SK-N-SH (cell line): Measurements from ENCODE around the gene GFM1. TPM values are rescaled to one million over a fixed set of nuclear protein-coding genes. Genes with fewer than 3 reads are reported as not detected.
A peak's percentile ranks its signal among the peaks of the same experiment; 100 is the strongest.

Experiments
- CTCF ChIA-PET: fragments of 300-600, 350-600 bp; formaldehyde crosslinking; extraction: SDS; loops from one replicate; lab custom pipeline; 2021; lab: Yijun Ruan, JAX
- POLR2A ChIA-PET: fragments of 350-600 bp; sonication (Branson Sonifier 250); formaldehyde crosslinking; extraction: SDS; loops from one replicate; lab custom pipeline; 2020; ENCODE audit warnings: antibody characterized with exemption, inconsistent platforms; lab: Yijun Ruan, JAX
- DNase-seq: peaks from one replicate; pipeline ENCODE4 v3.0.0; 2012
- H2AFZ ChIP-seq: fragments of 200-600 bp; sonication (generic); 2 replicates; pipeline ENCODE4 v1.8.1; 2016; ENCODE audit warnings: antibody characterized with exemption, mild to moderate bottlenecking, low read depth
- H3F3A ChIP-seq: fragments of 200-600 bp; sonication (generic); replicated peaks from 2 replicates; pipeline ENCODE3; 2016; ENCODE audit warnings: antibody characterized with exemption, mild to moderate bottlenecking; ENCODE audit not compliant: insufficient read depth
- H3K27ac ChIP-seq, 2 experiments: fragments of 200-500 bp in 1 of 2; fragments of 200-600 bp in 1 of 2; sonication (Bioruptor generic) in 1 of 2; sonication (generic), shearing (Covaris generic) in 1 of 2; 2 replicates each; pipeline versions ENCODE4 v1.5.1 to v1.6.1; 2014 to 2016; ENCODE audit warnings: low read depth in 2 of 2, inconsistent platforms in 1 of 2, low read length in 1 of 2, mild to moderate bottlenecking in 1 of 2, mixed read lengths in 1 of 2
- H3K27me3 ChIP-seq: fragments of 200-600 bp; sonication (generic), shearing (Covaris generic); 2 replicates; pipeline ENCODE4 v1.6.1; 2016; ENCODE audit warnings: mixed run types; ENCODE audit not compliant: insufficient read depth
- H3K36me3 ChIP-seq, 2 experiments: fragments of 200-500 bp in 1 of 2; fragments of 200-600 bp in 1 of 2; sonication (Bioruptor generic) in 1 of 2; sonication (generic) in 1 of 2; replicated peaks in 1 of 2; 2 replicates each; pipeline versions ENCODE3 to v1.5.1; 2014 to 2016; ENCODE audit warnings: low read length in 1 of 2, mild to moderate bottlenecking in 1 of 2; ENCODE audit not compliant: insufficient read depth in 2 of 2, control insufficient read depth in 1 of 2
- H3K4me1 ChIP-seq, 2 experiments: fragments of 200-500 bp in 1 of 2; fragments of 200-600 bp in 1 of 2; sonication (Bioruptor generic) in 1 of 2; sonication (generic), shearing (Covaris generic) in 1 of 2; 2 replicates each; pipeline versions ENCODE4 v1.5.1 to v1.6.1; 2014 to 2016; ENCODE audit warnings: low read depth in 1 of 2, low read length in 1 of 2, mixed run types in 1 of 2; ENCODE audit not compliant: insufficient read depth in 2 of 2, control insufficient read depth in 1 of 2
- H3K4me2 ChIP-seq: fragments of 200-600 bp; sonication (generic), shearing (Covaris generic); 2 replicates; pipeline ENCODE4 v1.6.1; 2017; ENCODE audit warnings: mixed run types
- H3K4me3 ChIP-seq, 2 experiments: fragments of 200-500 bp in 1 of 2; fragments of 200-600 bp in 1 of 2; sonication (Bioruptor generic) in 1 of 2; sonication (generic), shearing (Covaris generic) in 1 of 2; 2 replicates each; pipeline versions ENCODE4 v1.5.1 to v1.8.1; 2014 to 2016; ENCODE audit warnings: low read depth in 2 of 2, inconsistent platforms in 1 of 2, low read length in 1 of 2, mild to moderate bottlenecking in 1 of 2, mixed read lengths in 1 of 2, moderate library complexity in 1 of 2
- H3K79me2 ChIP-seq: fragments of 200-600 bp; sonication (generic); 2 replicates; pipeline ENCODE4 v1.8.1; 2017; ENCODE audit warnings: mild to moderate bottlenecking; ENCODE audit not compliant: insufficient read depth
- H3K9ac ChIP-seq: fragments of 200-600 bp; sonication (generic); 2 replicates; pipeline ENCODE4 v1.6.1; 2017; ENCODE audit warnings: mixed run types
- H3K9me2 ChIP-seq: fragments of 200-600 bp; sonication (generic); 2 replicates; pipeline ENCODE4 v1.6.1; 2017; ENCODE audit warnings: mixed run types
- H3K9me3 ChIP-seq: fragments of 200-600 bp; sonication (generic); 2 replicates; pipeline ENCODE4 v1.6.1; 2017; ENCODE audit warnings: mixed run types, mild to moderate bottlenecking, moderate library complexity
- H4K20me1 ChIP-seq: fragments of 200-600 bp; sonication (generic); 2 replicates; pipeline ENCODE4 v1.6.1; 2017; ENCODE audit warnings: mild to moderate bottlenecking, mixed run types; ENCODE audit not compliant: insufficient read depth
- CHD2 ChIP-seq: fragments of 150-350 bp; IDR thresholded peaks from 2 replicates; pipeline ENCODE4 v1.6.1; 2018; ENCODE audit warnings: low read length; ENCODE audit not compliant: partially characterized antibody
- EZH2phosphoT487 ChIP-seq: fragments of 200-600 bp; sonication (generic); IDR thresholded peaks from 2 replicates; pipeline ENCODE4 v1.6.1; 2017; ENCODE audit warnings: low read depth, mixed run types, mild to moderate bottlenecking, antibody characterized with exemption, moderate library complexity, borderline replicate concordance
- FOXJ3 ChIP-seq: sonication (generic); formaldehyde crosslinking; IDR thresholded peaks from 2 replicates; pipeline ENCODE4 v1.5.1; 2020; ENCODE audit warnings: mild to moderate bottlenecking, missing genetic modification reagents
- GABPA ChIP-seq: IDR thresholded peaks from 2 replicates; pipeline ENCODE4 v1.4.0; 2012; ENCODE audit warnings: low read depth, mild to moderate bottlenecking
- NFIC ChIP-seq: IDR thresholded peaks from 2 replicates; pipeline ENCODE4 v1.4.0; 2012; ENCODE audit warnings: borderline replicate concordance
- PBX3 ChIP-seq: IDR thresholded peaks from 2 replicates; pipeline ENCODE4; 2012
- RFX5 ChIP-seq: IDR thresholded peaks from 2 replicates; pipeline ENCODE4 v1.6.1; 2012; ENCODE audit warnings: mild to moderate bottlenecking, improper control_type of control experiment, low read length
- RXRA ChIP-seq: IDR thresholded peaks from 2 replicates; pipeline ENCODE4 v1.4.0; 2012; ENCODE audit warnings: low read depth, mild to moderate bottlenecking, borderline replicate concordance
- SIN3A ChIP-seq: IDR thresholded peaks from 2 replicates; pipeline ENCODE4 v1.6.1; 2012; ENCODE audit warnings: low read depth, mild to moderate bottlenecking, low read length, moderate library complexity, borderline replicate concordance
- SMC3 ChIP-seq: IDR thresholded peaks from 2 replicates; pipeline ENCODE4 v1.6.1; 2012; ENCODE audit warnings: low read depth, low read length, improper control_type of control experiment
- TCF12 ChIP-seq: IDR thresholded peaks from 2 replicates; pipeline ENCODE4 v1.4.0; 2012
- TEAD4 ChIP-seq: IDR thresholded peaks from 2 replicates; pipeline ENCODE4 v1.4.0; 2012; ENCODE audit warnings: mild to moderate bottlenecking, borderline replicate concordance; ENCODE audit not compliant: insufficient read depth
- YY1 ChIP-seq: IDR thresholded peaks from 2 replicates; pipeline ENCODE4 v1.4.0; 2012; ENCODE audit warnings: low read depth, mild to moderate bottlenecking
- WGBS: methylation state at CpG from one replicate; pipeline ENCODE4 v1.1.6; 2017; ENCODE audit warnings: low lambda C conversion rate; 5-methylcytosine and 5-hydroxymethylcytosine counted together
- polyA plus RNA-seq, 3 experiments: library from polyadenylated mRNA; depleted of rRNA; stranded (reverse); fragments of >200 nt; gene quantifications; 2 replicates each; pipeline ENCODE4 v1.2.3, GENCODE V29; 2012
- TF ChIP-seq, protein P1 (sequence below): IDR thresholded peaks from 2 replicates; pipeline ENCODE4 v1.4.0; 2012; ENCODE audit warnings: low read depth
- TF ChIP-seq, protein P2 (sequence below): fragments of 150-350 bp; IDR thresholded peaks from 2 replicates; pipeline ENCODE4 v1.6.1; 2016; ENCODE audit warnings: mild to moderate bottlenecking, low read depth, low read length

The GFM1 gene
- polyA plus RNA-seq, 1 of the 3 experiments (the other 2 are of a cell fraction): 25.2 TPM

DNA sequence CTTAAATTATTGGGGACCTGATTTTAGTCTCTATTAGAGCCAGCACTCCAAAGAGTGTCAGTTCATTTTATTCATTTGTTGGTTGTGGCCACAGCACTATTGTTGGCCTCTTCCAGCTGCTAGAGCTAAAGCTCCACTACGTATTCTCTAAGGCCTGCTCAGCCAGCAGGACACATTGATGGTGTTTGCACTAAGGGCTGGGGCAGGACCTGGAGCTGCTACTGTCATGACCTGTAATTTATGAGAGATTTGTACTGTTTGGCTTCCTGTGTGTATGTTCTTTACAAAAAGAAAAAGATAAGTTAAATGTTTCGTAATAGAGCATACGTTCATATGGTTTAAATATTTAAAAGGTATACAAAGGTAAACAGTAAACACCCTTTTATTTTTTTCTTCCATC lies 8.1 kb downstream of the GFM1 start:
- H3K9ac ChIP-seq: no peak overlapping the region
- TF ChIP-seq FOXJ3 (CRISPR knock-in tag) (no peak), TCF12 (no peak), TEAD4 (no peak)
- ChIA-PET POLR2A (no interaction called here), CTCF (interaction anchor here (3.4 kb wide), 1 partner anchor 8 kb away, joined by 26 read pairs; the partner anchor contains the start of gene GFM1)
- no peaks in the 10 kb centered on the region for H3K9me3 ChIP-seq
- H3F3A ChIP-seq: peaks cover 9% of the 10 kb centered on the region
- DNase-seq: no peak
- 94% methylated on average over 3 of the region's 3 CpGs for WGBS
- H4K20me1 ChIP-seq: no peaks in the 10 kb centered on the region
- no peaks in the 10 kb centered on the region for H3K4me1 ChIP-seq
- no peak overlapping the region for H3K27ac ChIP-seq
- no peak overlapping the region for H2AFZ ChIP-seq
- H3K4me2 ChIP-seq: no peak overlapping the region
- H3K36me3 ChIP-seq: peaks cover 72 to 77% of the 10 kb centered on the region in 2 experiments
- H3K27me3 ChIP-seq: no peaks in the 10 kb centered on the region
- H3K9me2 ChIP-seq: no peaks in the 10 kb centered on the region
- no peak overlapping the region for H3K4me3 ChIP-seq
- peaks cover 22% of the 10 kb centered on the region; the same call in 1 of the 2 replicates for H3K79me2 ChIP-seq

DNA sequence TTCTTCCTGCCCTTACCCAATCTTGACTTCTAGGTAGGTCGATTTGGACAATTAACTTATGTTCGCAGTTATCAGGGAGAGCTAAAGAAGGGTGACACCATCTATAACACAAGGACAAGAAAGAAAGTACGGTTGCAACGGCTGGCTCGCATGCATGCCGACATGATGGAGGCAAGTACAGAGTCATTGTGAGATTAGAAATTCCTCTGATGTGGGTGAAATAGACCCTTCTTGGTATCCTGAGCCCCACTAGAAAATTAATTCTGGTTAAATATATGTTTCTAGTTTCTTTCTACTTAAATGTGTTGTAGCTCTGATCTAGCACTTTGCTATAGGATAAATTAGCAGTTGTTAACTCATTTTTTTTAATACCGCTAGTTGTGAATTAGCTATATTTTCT lies 14.6 kb downstream of the GFM1 start:
- ChIA-PET POLR2A (no interaction called here), CTCF (interaction anchor here (0.7 to 3.9 kb wide), 23 partner anchors 9 to 602 kb away, joined by 3 to 61 read pairs (median 6); partner anchors contain the start of gene GFM1)
- no peak for DNase-seq
- peak overlapping the region in 1 of 2 experiments; percentile 28; a peak in 1 of 4 replicates for H3K27ac ChIP-seq
- no peak overlapping the region for H3K4me3 ChIP-seq
- WGBS: 93% methylated on average over 7 of the region's 7 CpGs
- H3K27me3 ChIP-seq: no peaks in the 10 kb centered on the region
- H2AFZ ChIP-seq: no peak overlapping the region
- H3F3A ChIP-seq: peaks cover 21% of the 10 kb centered on the region
- no peaks in the 10 kb centered on the region for H4K20me1 ChIP-seq
- H3K9me2 ChIP-seq: no peaks in the 10 kb centered on the region
- H3K9me3 ChIP-seq: no peaks in the 10 kb centered on the region
- H3K4me1 ChIP-seq: no peaks in the 10 kb centered on the region
- H3K4me2 ChIP-seq: no peak overlapping the region
- no peaks in the 10 kb centered on the region for H3K79me2 ChIP-seq
- TF ChIP-seq, protein P1, sequence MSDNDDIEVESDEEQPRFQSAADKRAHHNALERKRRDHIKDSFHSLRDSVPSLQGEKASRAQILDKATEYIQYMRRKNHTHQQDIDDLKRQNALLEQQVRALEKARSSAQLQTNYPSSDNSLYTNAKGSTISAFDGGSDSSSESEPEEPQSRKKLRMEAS: no peak
- no peak for TF ChIP-seq EZH2phosphoT487
- no peak for TF ChIP-seq TCF12
- TF ChIP-seq RXRA: no peak
- no peak for TF ChIP-seq CHD2
- H3K36me3 ChIP-seq: peaks cover 76 to 87% of the 10 kb centered on the region in 2 experiments
- H3K9ac ChIP-seq: no peak overlapping the region

- WGBS: 49% methylated on average over 7 of the region's 7 CpGs
- H2AFZ ChIP-seq: no peak overlapping the region
- DNase-seq: peak; percentile 61
- no peak for TF ChIP-seq YY1
- peak; percentile 26 for TF ChIP-seq TCF12
- TF ChIP-seq RFX5: no peak
- TF ChIP-seq GABPA: no peak
- TF ChIP-seq RXRA: no peak
- TF ChIP-seq, protein P2, sequence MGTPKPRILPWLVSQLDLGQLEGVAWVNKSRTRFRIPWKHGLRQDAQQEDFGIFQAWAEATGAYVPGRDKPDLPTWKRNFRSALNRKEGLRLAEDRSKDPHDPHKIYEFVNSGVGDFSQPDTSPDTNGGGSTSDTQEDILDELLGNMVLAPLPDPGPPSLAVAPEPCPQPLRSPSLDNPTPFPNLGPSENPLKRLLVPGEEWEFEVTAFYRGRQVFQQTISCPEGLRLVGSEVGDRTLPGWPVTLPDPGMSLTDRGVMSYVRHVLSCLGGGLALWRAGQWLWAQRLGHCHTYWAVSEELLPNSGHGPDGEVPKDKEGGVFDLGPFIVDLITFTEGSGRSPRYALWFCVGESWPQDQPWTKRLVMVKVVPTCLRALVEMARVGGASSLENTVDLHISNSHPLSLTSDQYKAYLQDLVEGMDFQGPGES: no peak
- TF ChIP-seq SMC3: peak; percentile 77
- no peak for TF ChIP-seq NFIC
- TF ChIP-seq SIN3A: 0 out of 2 replicates have a peak, but pooled peaks have one; percentile 51
- TF ChIP-seq CHD2: no peak
- TF ChIP-seq PBX3: 0 out of 2 replicates have a peak, but pooled peaks have one; percentile 16
Measured at GRCh38 chr3:158659454-158660237, 15.3 kb downstream of the GFM1 start.

More at GRCh38 chr3:158659454-158660237, 15.3 kb downstream of the GFM1 start:
- no peaks in the 10 kb centered on the region for H3K79me2 ChIP-seq
- no peaks in the 10 kb centered on the region for H3K27me3 ChIP-seq
- H3K9me3 ChIP-seq: no peaks in the 10 kb centered on the region
- CTCF ChIA-PET: interaction anchor here (0.6 to 3.9 kb wide), 36 partner anchors 9 to 601 kb away, joined by 3 to 61 read pairs (median 4); partner anchors contain the start of genes GFM1 and MFSD1
- no peak overlapping the region; a peak in 1 of 4 replicates for H3K4me3 ChIP-seq
- peaks cover 78 to 85% of the 10 kb centered on the region in 2 experiments for H3K36me3 ChIP-seq
- no peaks in the 10 kb centered on the region for H4K20me1 ChIP-seq
- POLR2A ChIA-PET: interaction anchor here (0.7 kb wide), 1 partner anchor 130 kb away, joined by 4 read pairs; no protein-coding TSS in a partner anchor
- no peaks in the 10 kb centered on the region for H3K9me2 ChIP-seq
- no peaks in the 10 kb centered on the region for H3K4me1 ChIP-seq
- H3K27ac ChIP-seq: peak overlapping the region in 1 of 2 experiments; percentile 28; a peak in 2 of 4 replicates
- no peak overlapping the region for H3K9ac ChIP-seq
- H3K4me2 ChIP-seq: no peak overlapping the region
- H3F3A ChIP-seq: peaks cover 21% of the 10 kb centered on the region
